Retinal pigment epithelial cell (primary cell): ENCODE results near the gene BTG4.

Experiments used
- DNase-seq: peaks from one replicate; pipeline ENCODE4 v3.0.0-alpha.2; 2010; ENCODE audit warnings: low read depth
- H3K4me3 ChIP-seq: 2 replicates; pipeline ENCODE4 v1.5.1; 2011; ENCODE audit warnings: mild to moderate bottlenecking, low read length, control low read depth, moderate library complexity
- TF ChIP-seq, protein P1 (sequence below): conservative IDR thresholded peaks from 2 replicates; pipeline ENCODE4 v1.5.1; 2011; ENCODE audit warnings: low read depth, low read length, control low read depth, inconsistent platforms

The BTG4 gene

DNA sequence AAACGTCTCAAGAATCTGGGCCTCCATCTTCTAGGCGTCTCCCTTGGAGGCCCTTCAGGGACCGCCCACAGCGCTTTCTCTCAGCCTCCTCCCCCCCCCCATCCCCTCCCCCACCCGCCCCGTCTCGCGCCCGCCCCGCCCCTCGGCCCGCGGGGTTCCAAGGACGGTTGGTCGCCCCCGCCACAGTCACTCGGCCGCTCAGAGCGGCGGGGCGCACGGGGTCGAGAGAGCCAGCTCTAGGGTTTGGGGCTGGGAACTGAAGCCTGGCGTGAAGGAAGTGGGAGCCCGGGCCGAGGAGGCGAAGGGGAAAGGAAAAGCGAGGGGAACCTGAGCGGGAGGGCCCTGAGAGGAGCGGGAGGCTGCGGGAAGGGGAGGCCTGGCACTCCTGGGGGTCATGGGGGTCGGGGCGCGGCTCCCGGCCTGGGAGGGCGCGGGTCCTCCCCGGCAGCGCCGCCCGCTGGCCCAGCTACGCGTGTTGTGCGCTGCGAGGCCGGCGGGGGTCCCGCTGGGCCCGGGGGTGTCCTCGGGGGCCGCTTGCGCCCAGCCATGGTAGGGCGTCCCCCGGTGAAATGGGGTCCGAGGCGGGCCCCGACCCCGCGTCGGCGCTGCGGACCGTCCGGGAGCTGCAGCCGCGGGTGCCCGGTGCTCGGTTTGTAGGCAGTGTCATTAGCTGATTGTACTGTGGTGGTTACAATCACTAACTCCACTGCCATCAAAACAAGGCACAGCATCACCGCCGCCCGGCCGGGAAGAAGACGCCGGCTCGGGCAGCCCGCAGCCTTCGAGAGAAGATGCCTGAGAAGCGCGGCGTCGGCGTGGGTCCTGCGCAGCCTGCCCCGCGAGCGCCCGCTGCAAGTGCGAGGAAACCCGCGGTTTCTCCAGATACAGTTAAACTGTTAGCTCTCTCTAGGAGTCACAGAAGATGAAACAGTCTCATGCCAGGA lies at the start of gene BTG4:
TSS of gene BTG4 (minus strand) at position 91 of the 944 bp plus-strand sequence. CDS start 13,610 bp downstream, outside the sequence.
- no peak for DNase-seq
- TF ChIP-seq, protein P1, sequence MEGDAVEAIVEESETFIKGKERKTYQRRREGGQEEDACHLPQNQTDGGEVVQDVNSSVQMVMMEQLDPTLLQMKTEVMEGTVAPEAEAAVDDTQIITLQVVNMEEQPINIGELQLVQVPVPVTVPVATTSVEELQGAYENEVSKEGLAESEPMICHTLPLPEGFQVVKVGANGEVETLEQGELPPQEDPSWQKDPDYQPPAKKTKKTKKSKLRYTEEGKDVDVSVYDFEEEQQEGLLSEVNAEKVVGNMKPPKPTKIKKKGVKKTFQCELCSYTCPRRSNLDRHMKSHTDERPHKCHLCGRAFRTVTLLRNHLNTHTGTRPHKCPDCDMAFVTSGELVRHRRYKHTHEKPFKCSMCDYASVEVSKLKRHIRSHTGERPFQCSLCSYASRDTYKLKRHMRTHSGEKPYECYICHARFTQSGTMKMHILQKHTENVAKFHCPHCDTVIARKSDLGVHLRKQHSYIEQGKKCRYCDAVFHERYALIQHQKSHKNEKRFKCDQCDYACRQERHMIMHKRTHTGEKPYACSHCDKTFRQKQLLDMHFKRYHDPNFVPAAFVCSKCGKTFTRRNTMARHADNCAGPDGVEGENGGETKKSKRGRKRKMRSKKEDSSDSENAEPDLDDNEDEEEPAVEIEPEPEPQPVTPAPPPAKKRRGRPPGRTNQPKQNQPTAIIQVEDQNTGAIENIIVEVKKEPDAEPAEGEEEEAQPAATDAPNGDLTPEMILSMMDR, result no peak
- H3K4me3 ChIP-seq, result peak within 1 kb of the TSS; percentile 46

DNA sequence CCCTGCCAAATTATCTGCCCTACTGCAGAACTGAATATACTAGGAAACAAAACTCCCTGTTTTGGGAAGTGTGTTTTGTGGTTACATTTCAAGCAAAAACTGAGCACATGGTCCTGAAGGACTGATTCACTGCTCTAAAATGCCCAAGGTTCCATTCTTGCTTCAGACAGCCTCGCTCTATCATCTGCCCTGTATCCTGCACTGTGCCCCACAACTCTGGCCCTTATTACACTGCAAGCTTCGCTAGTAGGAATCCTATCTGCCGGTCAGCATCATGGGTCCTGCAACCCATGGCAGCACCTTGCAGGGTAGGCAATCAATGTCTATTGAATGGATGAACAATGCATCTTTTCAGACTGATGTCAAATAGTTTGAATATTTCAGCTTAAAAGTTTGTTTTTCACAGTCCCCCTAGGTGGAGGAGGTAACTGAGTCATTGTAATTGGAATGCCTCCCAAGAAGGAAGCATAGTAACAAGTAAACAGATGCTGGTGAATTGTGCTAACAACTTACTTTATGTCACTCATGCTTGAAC lies 49.7 kb upstream of the BTG4 start:
- TF ChIP-seq, protein P1, result no peak

DNA sequence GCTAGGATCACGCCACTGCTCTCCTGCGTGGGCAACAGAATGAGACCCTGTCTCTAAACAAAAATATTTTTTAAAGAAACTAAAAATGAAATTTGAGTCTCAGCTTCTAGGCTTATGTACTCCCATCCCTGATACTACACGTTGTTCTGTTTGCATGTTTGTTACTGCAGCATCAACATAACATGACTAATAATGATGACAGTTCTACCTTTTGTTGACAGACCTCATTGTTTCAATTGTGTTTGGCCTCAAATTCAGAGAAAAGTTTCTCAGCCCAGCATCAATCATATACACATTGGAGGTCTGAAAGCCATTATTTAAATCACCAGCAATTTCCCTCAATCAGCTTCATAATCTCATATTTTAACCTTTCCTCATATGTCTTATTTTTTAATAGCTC lies 49.1 kb upstream of the BTG4 start:
- TF ChIP-seq, protein P1, result no peak
- H3K4me3 ChIP-seq, result no peak overlapping the region
- no peak for DNase-seq

More for the DNA sequence above, 49.7 kb upstream of the BTG4 start:
- DNase-seq, result peak; percentile 77
- no peak overlapping the region for H3K4me3 ChIP-seq

DNA sequence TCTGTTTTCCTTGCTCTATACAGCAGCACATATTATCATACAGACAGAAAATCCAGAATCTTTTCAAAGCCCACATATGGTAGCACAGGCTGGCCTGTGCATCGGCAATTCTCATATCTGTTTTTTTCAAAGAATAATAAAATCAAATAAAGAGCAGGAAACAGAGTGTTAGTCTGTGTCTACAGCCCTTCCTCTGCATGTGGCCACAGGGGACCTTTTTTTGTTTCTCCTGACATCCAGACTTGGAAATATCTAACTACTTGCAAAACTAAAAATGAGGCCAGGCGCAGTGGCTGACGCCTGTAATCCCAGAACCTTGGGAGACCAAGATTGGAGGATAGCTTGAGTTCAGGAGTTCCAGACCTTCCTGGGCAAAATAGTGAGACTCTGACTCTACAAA lies 48.6 kb upstream of the BTG4 start:
- no peak overlapping the region for H3K4me3 ChIP-seq
- DNase-seq, result no peak
- TF ChIP-seq, protein P1, result no peak

DNA sequence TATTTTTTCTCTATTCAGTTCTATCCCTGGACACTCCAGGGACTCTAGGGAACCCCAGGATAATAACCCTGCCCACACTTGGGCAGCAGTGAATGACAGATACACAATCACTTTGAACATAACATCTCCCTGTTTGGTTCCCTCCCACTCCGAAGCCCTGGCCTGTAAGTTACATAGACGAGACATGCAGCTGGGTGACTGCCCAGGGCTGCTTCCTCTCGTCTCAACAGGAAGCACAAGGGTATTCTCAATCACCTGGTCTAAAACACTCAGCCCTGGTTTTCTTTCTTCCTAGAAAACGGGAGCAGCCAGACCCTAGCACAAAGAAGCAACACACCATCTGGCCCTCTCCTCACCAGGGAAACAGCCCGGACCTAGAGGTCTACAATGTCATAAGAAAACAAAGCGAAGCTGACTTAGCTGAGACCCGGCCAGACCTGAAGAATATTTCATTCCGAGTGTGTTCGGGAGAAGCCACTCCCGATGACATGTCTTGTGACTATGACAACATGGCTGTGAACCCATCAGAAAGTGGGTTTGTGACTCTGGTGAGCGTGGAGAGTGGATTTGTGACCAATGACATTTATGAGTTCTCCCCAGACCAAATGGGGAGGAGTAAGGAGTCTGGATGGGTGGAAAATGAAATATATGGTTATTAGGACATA lies 47.7 kb upstream of the BTG4 start:
- no peak overlapping the region for H3K4me3 ChIP-seq
- TF ChIP-seq, protein P1, result no peak
- no peak for DNase-seq

DNA sequence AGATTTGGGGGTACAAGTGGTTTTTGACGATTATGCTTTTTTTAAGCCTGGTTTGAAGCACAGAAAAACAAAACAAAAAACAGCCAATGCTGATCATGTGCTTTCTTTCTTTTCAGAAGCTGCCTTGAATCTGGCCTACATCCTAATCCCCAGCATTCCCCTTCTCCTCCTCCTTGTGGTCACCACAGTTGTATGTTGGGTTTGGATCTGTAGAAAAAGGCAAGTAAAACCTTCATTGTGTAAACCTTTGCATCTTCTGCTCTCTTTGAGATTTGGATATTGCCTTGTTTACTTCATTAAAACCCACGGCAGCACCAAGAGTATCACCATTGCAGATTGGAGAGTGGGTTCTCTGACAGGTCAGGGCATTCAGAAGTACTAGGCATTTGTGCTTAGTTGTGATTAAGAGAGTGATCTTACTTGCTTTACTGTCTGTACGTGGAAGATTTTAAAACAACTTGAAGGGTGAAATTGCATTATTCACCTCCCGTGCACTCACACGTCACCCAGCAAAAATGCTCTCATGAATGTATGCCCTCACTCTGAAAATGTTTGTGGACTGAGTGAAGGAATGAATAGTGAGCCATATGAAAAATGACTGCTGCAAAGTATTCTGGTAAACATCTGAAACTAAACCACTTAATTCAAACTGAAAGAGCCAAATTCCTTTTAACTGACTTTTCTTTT lies 45.4 kb upstream of the BTG4 start:
- DNase-seq, result peak; percentile 96
- TF ChIP-seq, protein P1, result peak; percentile 35
- H3K4me3 ChIP-seq, result no peak overlapping the region
